SU-DHL-6 (cell line): Measurements from ENCODE around the gene BCS1L.

Source experiments
- H2AFZ ChIP-seq: fragments of 200-600 bp; sonication (generic); 2 replicates; pipeline ENCODE4 v1.6.1; 2014; ENCODE audit warnings: low read depth, mild to moderate bottlenecking, moderate library complexity, mixed read lengths, antibody characterized with exemption, low read length; ENCODE audit not compliant: severe bottlenecking
- H3F3A ChIP-seq: fragments of 200-600 bp; shearing (Covaris generic); 2 replicates; pipeline ENCODE4 v1.6.0; 2016; ENCODE audit warnings: antibody characterized with exemption, mild to moderate bottlenecking; ENCODE audit not compliant: insufficient read depth
- H3K27ac ChIP-seq: fragments of 200-600 bp; sonication (generic); 2 replicates; pipeline ENCODE4 v1.5.1; 2016; ENCODE audit warnings: low read depth, mild to moderate bottlenecking, low read length, moderate library complexity, mixed read lengths
- H3K27me3 ChIP-seq: fragments of 200-600 bp; sonication (generic), shearing (Covaris generic); 2 replicates; pipeline ENCODE4 v1.6.0; 2014; ENCODE audit warnings: mild to moderate bottlenecking, low read length
- H3K36me3 ChIP-seq: fragments of 200-600 bp; sonication (generic); 2 replicates; pipeline ENCODE4 v1.6.1; 2014; ENCODE audit warnings: mild to moderate bottlenecking, low read length, mixed read lengths
- H3K4me2 ChIP-seq: fragments of 300-600, 200-600 bp; shearing (Covaris generic), sonication (generic); 2 replicates; pipeline ENCODE4 v1.6.0; 2014; ENCODE audit warnings: low read length, low read depth, mild to moderate bottlenecking; ENCODE audit not compliant: poor library complexity, severe bottlenecking
- H3K4me3 ChIP-seq: fragments of 200-600 bp; sonication (generic); 2 replicates; pipeline ENCODE4 v1.5.1; 2014; ENCODE audit warnings: antibody characterized with exemption, low read length, mild to moderate bottlenecking, mixed read lengths; ENCODE audit not compliant: insufficient read depth, poor library complexity, severe bottlenecking
- H3K79me2 ChIP-seq: fragments of 200-600 bp; sonication (generic); 2 replicates; pipeline ENCODE4 v1.6.1; 2014; ENCODE audit warnings: mild to moderate bottlenecking, low read length, moderate library complexity; ENCODE audit not compliant: insufficient read depth
- H3K9ac ChIP-seq: fragments of 200-600 bp; sonication (generic); 2 replicates; pipeline ENCODE4 v1.7.0; 2014; ENCODE audit warnings: mild to moderate bottlenecking, low read length
- H3K9me2 ChIP-seq: fragments of 200-600 bp; sonication (generic); replicated peaks from 2 replicates; pipeline ENCODE4 v1.6.1; 2014; ENCODE audit warnings: low read length; ENCODE audit not compliant: insufficient read depth
- H3K9me3 ChIP-seq: fragments of 200-600 bp; sonication (generic); 2 replicates; pipeline ENCODE4 v1.6.1; 2014; ENCODE audit warnings: low read length, mixed read lengths; ENCODE audit not compliant: insufficient read depth
- H4K20me1 ChIP-seq: fragments of 200-600 bp; sonication (generic); 2 replicates; pipeline ENCODE4 v1.6.1; 2014; ENCODE audit warnings: low read depth, mild to moderate bottlenecking, antibody characterized with exemption, low read length, moderate library complexity, mixed read lengths
- CTCF ChIP-seq: fragments of 200-600 bp; sonication (generic); IDR thresholded peaks from one replicate; pipeline ENCODE4 v1.5.1; 2017; ENCODE audit warnings: antibody characterized with exemption, mild to moderate bottlenecking, low read length, moderate library complexity; ENCODE audit not compliant: insufficient read depth, poor library complexity, severe bottlenecking
- EZH2phosphoT487 ChIP-seq: fragments of 200-600 bp; sonication (generic), shearing (Covaris generic); conservative IDR thresholded peaks from 2 replicates; pipeline ENCODE4 v1.6.1; 2018; ENCODE audit warnings: mild to moderate bottlenecking, antibody characterized with exemption, low read length, moderate library complexity, mixed read lengths

The BCS1L gene

GRCh38 chr2:218648088-218648786 is 11.2 kb upstream of the BCS1L start:
- peaks cover 23% of the 10 kb centered on the region; the same call in 1 of the 2 replicates for H3K36me3 ChIP-seq
- H3F3A ChIP-seq: peaks cover 6% of the 10 kb centered on the region; the same call in 1 of the 2 replicates

GRCh38 chr2:218648787-218649100 is 10.7 kb upstream of the BCS1L start:
- no peak overlapping the region for H3K4me2 ChIP-seq
- peaks cover 6% of the 10 kb centered on the region; the same call in 1 of the 2 replicates for H3F3A ChIP-seq
- no peaks in the 10 kb centered on the region for H3K9me2 ChIP-seq
- H3K9ac ChIP-seq: no peak overlapping the region
- H3K79me2 ChIP-seq: peaks cover 9% of the 10 kb centered on the region; the same call in 1 of the 2 replicates
- H2AFZ ChIP-seq: no peak overlapping the region
- no peak overlapping the region for H3K27ac ChIP-seq
- H3K9me3 ChIP-seq: no peaks in the 10 kb centered on the region
- H3K27me3 ChIP-seq: no peaks in the 10 kb centered on the region
- no peak for TF ChIP-seq EZH2phosphoT487
- peak; percentile 10 for TF ChIP-seq CTCF
- H4K20me1 ChIP-seq: peaks cover 4% of the 10 kb centered on the region; the same call in 1 of the 2 replicates
- no peak overlapping the region for H3K4me3 ChIP-seq
- peaks cover 23% of the 10 kb centered on the region; the same call in 1 of the 2 replicates for H3K36me3 ChIP-seq

More at GRCh38 chr2:218648088-218648786, 11.2 kb upstream of the BCS1L start:
- Histone ChIP-seq H2AFZ (no peak overlapping the region), H4K20me1 (peaks cover 4% of the 10 kb centered on the region; the same call in 1 of the 2 replicates), H3K9me3 (no peaks in the 10 kb centered on the region), H3K4me3 (no peak overlapping the region), H3K27ac (no peak overlapping the region), H3K79me2 (peaks cover 9% of the 10 kb centered on the region; the same call in 1 of the 2 replicates), H3K9ac (no peak overlapping the region), H3K27me3 (no peaks in the 10 kb centered on the region), H3K9me2 (no peaks in the 10 kb centered on the region), H3K4me2 (no peak overlapping the region)
- TF ChIP-seq CTCF (peak; percentile 79), EZH2phosphoT487 (no peak)

- Histone ChIP-seq H3K9me2 (no peaks in the 10 kb centered on the region), H3K36me3 (peaks cover 17% of the 10 kb centered on the region; the same call in 1 of the 2 replicates), H3K27me3 (no peaks in the 10 kb centered on the region), H2AFZ (no peak overlapping the region), H3K9ac (no peak overlapping the region), H3K4me3 (no peak overlapping the region), H3K4me2 (no peak overlapping the region), H3K27ac (no peak overlapping the region), H3K79me2 (peaks cover 44% of the 10 kb centered on the region), H4K20me1 (no peaks in the 10 kb centered on the region), H3F3A (no peaks in the 10 kb centered on the region), H3K9me3 (no peaks in the 10 kb centered on the region)
- TF ChIP-seq EZH2phosphoT487: no peak
- no peak for TF ChIP-seq CTCF
Measured at GRCh38 chr2:218655751-218656150, 3.7 kb upstream of the BCS1L start.
